ENCODE data around the gene SGK2.

The SGK2 gene

DNA sequence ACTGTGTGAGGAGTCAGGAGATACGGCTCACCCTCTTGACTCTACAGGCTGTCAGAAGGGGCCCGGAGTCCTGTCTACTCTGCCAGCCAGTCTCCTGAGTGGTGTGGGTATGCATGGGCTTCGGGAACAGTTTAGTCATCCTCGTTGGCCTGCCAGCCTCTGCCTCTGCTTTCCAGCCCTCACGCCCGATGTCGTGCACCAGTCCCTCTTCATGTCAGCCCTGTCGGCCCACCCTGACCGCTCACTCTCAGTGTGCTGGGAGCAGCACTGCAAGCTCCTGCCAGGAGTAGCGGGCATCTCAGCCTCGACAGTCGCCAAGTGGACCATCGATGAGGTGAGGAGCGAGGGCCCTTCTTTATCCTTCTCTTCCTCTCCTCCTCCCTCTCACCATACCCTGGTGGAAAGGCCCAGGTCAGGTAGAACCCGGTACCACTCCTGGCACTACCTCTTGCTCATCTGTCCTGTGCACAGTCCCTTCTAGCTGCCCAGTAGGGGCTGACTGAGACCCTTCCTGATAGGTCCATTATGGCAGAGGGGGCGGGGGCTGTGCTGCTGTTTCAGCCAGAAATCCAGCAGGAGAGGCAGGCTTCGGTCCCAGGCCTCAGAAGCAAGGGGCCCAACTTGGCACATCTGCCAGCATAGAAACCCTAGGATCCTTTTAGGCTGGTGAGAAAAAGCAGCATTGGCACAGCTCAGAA, 18.7 kb upstream of the SGK2 start:
- TF ChIP-seq, protein P1, sequence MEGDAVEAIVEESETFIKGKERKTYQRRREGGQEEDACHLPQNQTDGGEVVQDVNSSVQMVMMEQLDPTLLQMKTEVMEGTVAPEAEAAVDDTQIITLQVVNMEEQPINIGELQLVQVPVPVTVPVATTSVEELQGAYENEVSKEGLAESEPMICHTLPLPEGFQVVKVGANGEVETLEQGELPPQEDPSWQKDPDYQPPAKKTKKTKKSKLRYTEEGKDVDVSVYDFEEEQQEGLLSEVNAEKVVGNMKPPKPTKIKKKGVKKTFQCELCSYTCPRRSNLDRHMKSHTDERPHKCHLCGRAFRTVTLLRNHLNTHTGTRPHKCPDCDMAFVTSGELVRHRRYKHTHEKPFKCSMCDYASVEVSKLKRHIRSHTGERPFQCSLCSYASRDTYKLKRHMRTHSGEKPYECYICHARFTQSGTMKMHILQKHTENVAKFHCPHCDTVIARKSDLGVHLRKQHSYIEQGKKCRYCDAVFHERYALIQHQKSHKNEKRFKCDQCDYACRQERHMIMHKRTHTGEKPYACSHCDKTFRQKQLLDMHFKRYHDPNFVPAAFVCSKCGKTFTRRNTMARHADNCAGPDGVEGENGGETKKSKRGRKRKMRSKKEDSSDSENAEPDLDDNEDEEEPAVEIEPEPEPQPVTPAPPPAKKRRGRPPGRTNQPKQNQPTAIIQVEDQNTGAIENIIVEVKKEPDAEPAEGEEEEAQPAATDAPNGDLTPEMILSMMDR (IDR thresholded peaks at IDR 0.05; ENCODE audit: control insufficient read depth, insufficient read depth, low read depth, low read length, missing control alignments) = no peak
- no peak overlapping the region for H3K4me3 ChIP-seq (ENCODE audit: control insufficient read depth, low read depth, low read length)
- no peak for DNase-seq (ENCODE audit: low read depth)

DNA sequence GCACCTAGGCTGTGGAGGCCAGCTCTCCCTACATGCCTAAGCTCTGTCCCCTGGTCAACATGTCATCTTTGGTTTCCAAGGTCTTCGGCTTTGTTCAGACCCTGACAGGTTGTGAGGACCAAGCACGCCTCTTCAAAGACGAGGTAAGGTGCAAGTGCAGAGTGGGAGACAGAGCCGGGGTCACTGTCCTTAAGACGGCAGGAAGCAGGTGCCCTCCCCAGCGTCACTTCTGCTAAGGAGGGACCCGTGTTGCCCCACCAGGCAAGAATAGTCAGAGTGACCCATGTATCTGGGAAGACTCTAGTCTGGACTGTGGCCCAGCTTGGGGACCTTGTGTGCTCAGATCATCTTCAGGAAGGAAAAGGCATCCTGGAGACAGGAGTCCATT, 18.2 kb upstream of the SGK2 start:
- DNase-seq (ENCODE audit: low read depth) = no peak
- no peak overlapping the region for H3K4me3 ChIP-seq (ENCODE audit: control insufficient read depth, low read depth, low read length)
- TF ChIP-seq, protein P1 (IDR thresholded peaks at IDR 0.05; ENCODE audit: control insufficient read depth, insufficient read depth, low read depth, low read length, missing control alignments) = no peak

DNA sequence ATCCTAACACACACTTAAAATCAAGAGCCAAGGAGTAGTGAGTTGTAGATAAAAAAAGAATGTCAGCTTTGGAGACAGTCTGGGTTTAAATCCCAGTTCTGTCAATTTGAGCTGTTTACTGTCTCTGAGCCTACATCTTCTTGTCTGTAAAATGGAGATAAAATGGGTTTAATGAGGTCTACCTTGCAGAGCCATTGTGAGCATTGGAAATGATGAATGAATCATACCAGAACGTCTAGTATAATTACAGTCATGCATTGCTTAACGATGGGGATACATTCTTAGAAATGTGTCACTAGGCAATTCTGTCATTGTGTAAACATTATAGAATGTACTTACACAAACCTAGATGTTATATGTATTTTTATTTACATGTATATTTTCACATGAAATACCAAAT, 17.6 kb upstream of the SGK2 start:
- peak; percentile 11 for DNase-seq (ENCODE audit: low read depth)
- no peak overlapping the region for H3K4me3 ChIP-seq (ENCODE audit: control insufficient read depth, low read depth, low read length)
- TF ChIP-seq, protein P1 (IDR thresholded peaks at IDR 0.05; ENCODE audit: control insufficient read depth, insufficient read depth, low read depth, low read length, missing control alignments) = no peak

DNA sequence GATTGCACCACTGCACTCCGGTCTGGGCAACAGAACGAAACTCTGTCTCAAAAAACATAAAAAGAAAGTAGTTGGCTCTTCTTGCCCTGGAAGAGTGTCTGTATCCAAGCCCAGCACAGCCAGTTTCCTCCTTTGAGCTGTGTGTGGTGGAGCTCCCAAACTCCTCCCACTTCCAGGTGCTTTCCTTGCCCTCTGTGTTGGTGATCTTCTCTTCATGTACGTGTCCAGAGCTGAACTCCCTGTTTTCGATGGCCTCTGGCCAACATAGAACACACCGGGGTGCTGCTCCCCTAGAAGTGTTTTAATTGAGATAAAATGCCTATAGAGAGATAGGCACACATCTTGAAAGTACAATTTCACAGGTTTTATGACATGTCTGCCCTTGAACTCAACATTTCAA, 16.7 kb upstream of the SGK2 start:
- DNase-seq (ENCODE audit: low read depth) = no peak
- no peak overlapping the region for H3K4me3 ChIP-seq (ENCODE audit: control insufficient read depth, low read depth, low read length)
- TF ChIP-seq, protein P1 (IDR thresholded peaks at IDR 0.05; ENCODE audit: control insufficient read depth, insufficient read depth, low read depth, low read length, missing control alignments) = no peak

DNA sequence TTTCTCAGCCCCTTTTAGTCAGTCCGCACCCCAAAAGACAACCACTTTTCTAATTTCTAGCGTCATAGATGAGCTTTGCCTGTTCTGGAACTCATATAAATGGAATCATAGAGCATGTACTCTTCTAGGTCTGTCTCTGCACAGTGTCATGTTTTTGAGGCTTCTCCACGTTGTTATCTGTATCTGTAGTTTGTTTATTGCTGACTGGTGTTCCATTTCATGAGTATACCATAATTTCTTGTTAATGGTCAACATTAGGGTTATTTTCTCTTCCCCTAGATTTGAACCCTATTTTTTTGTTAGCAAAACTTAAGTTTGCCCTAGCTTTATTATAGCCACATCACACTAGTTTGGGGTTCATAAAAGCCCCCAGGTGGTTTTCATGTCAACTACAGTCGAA, 16.2 kb upstream of the SGK2 start:
- TF ChIP-seq, protein P1 (IDR thresholded peaks at IDR 0.05; ENCODE audit: control insufficient read depth, insufficient read depth, low read depth, low read length, missing control alignments) = no peak
- no peak for DNase-seq (ENCODE audit: low read depth)
- no peak overlapping the region for H3K4me3 ChIP-seq (ENCODE audit: control insufficient read depth, low read depth, low read length)

DNA sequence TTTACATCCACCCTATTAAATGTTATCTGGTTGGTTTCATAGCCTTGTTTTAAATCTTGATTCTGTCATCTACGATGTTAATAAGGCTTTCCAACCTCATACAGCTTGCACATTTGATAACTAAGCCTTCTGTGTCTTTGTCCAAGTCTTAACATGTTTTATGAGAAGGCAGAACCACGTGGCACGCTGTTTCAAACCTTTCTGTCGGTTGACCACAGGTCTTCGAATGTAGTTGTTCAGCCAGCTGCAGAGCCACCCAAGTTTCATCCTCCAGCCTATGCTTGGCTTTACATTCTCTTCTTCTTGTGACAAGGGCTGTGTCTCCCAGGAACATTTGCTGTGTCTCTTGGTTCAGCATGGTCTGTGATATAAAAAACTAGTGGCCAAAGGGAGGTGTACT, 15.7 kb upstream of the SGK2 start:
- TF ChIP-seq, protein P1 (IDR thresholded peaks at IDR 0.05; ENCODE audit: control insufficient read depth, insufficient read depth, low read depth, low read length, missing control alignments) = no peak
- H3K4me3 ChIP-seq (ENCODE audit: control insufficient read depth, low read depth, low read length) = no peak overlapping the region
- no peak for DNase-seq (ENCODE audit: low read depth)
